ENCODE results near the gene AURKAIP1. TPM values are rescaled to one million over a fixed set of nuclear protein-coding genes. Genes with fewer than 3 reads are reported as not detected.
"Not testable (repeated sequence)": the region's sequence is repeated elsewhere in the genome, so short reads cannot be mapped to it uniquely, and the experiment has no call there.

AURKAIP1 gene
- total and polyA plus RNA-seq, 3 experiments from 2014 or later: 157 to 169 (median 159) TPM

DNA sequence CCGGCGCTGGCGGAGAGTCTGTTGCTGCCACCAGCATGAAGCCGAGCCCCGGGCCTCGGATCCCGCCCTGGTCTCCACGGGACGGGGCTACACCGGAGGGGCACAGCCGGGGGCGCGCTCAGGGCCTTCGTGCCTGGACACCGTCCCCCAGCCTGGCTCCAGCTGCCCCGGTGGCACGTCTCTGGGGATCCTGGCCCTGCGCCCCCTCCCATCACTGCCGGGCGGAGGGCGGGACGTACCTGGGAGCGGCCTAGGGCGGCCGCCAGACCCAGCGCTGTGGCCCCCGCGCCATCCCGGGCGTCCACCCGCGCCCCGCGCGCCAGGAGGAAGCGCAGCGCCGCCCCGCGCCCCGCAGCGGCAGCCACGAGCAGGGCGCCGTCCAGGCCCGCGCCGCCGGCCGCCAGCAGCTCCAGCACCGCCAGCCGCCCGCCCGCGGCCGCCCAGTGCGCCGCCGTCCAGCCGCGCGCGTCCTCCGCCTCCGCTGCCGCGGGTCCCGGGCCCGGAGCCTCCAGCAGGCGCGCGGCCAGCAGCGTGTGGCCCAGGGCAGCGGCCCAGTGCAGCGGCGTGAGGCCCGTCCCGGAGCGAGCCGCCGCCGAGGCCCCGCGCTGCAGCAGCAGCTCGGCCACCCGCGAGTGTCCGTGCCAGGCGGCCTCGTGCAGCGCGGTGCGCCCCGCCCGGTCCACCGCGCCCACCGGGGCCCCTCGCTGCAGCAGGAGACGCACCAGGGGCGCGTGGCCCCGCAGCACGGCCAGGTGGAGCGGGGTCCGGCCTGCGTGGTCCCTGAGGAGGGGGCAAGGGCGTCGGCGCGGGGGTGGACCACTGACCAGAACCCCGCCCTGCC, 45.0 kb upstream of the AURKAIP1 start:
- no peak overlapping the region for H3K4me3 Mint-ChIP-seq
- peak in 1 of 5 donors; percentile 42 for DNase-seq
- CTCF ChIA-PET: no interaction called here
- H3K4me1 ChIP-seq (ENCODE audit: insufficient read depth, low read length): no peaks in the 10 kb centered on the region
- POLR2A ChIA-PET: no interaction called here
- no peak overlapping the region for H3K27ac Mint-ChIP-seq
- H3K4me1 Mint-ChIP-seq: peaks cover 0 to 6% (median 0%) of the 10 kb centered on the region in 3 donors
- no peak overlapping the region for H3K27ac ChIP-seq (ENCODE audit: low read depth, low read length)
- H3K27me3 ChIP-seq (ENCODE audit: insufficient read depth, low read length, poor library complexity, severe bottlenecking): no peaks in the 10 kb centered on the region
- no peaks in the 10 kb centered on the region for H3K9me3 Mint-ChIP-seq
- H3K4me3 ChIP-seq (ENCODE audit: low read length): no peak overlapping the region
- peaks cover 17 to 18% of the 10 kb centered on the region in 2 donors for H3K27me3 Mint-ChIP-seq
- no peaks in the 10 kb centered on the region for H3K9me3 ChIP-seq (ENCODE audit: low read length)
- no peaks in the 10 kb centered on the region for H3K36me3 Mint-ChIP-seq
- no peaks in the 10 kb centered on the region for H3K36me3 ChIP-seq (ENCODE audit: insufficient read depth, low read length)

DNA sequence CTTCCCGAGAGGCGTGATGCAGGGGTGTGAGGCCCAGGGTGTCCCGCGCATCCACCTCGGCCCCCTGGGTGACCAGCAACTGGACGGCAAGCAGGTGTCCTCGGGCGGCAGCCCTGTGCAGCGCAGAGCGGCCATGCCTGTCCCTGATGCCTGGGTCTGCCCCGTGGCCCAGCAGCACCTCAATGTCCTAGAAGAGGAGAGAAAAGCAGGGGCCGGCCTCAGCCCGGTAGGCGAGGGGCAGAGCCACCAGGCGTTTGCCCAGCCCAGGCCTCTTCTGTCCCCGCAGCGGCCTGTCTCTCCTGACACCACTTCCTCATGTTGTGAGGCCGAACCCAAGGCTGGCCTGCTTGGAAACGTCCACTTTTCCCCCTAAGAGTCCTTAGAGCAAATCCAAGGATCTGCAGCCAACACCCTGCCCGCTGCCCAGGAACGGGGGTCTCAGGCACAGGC, 44.4 kb upstream of the AURKAIP1 start:
- no peaks in the 10 kb centered on the region for H3K27me3 ChIP-seq (ENCODE audit: insufficient read depth, low read length, poor library complexity, severe bottlenecking)
- H3K4me1 ChIP-seq (ENCODE audit: insufficient read depth, low read length): no peaks in the 10 kb centered on the region
- H3K9me3 ChIP-seq (ENCODE audit: low read length): no peaks in the 10 kb centered on the region
- ChIA-PET POLR2A (no interaction called here), CTCF (no interaction called here)
- Mint-ChIP-seq H3K9me3 (no peaks in the 10 kb centered on the region), H3K27ac (no peak overlapping the region), H3K36me3 (no peaks in the 10 kb centered on the region), H3K4me1 (peaks cover 0 to 6% (median 0%) of the 10 kb centered on the region in 3 donors), H3K27me3 (peaks cover 13 to 17% of the 10 kb centered on the region in 2 donors), H3K4me3 (no peak overlapping the region)
- H3K36me3 ChIP-seq (ENCODE audit: insufficient read depth, low read length): no peaks in the 10 kb centered on the region
- no peak overlapping the region for H3K27ac ChIP-seq (ENCODE audit: low read depth, low read length)
- H3K4me3 ChIP-seq (ENCODE audit: low read length): no peak overlapping the region
- DNase-seq: no peak

DNA sequence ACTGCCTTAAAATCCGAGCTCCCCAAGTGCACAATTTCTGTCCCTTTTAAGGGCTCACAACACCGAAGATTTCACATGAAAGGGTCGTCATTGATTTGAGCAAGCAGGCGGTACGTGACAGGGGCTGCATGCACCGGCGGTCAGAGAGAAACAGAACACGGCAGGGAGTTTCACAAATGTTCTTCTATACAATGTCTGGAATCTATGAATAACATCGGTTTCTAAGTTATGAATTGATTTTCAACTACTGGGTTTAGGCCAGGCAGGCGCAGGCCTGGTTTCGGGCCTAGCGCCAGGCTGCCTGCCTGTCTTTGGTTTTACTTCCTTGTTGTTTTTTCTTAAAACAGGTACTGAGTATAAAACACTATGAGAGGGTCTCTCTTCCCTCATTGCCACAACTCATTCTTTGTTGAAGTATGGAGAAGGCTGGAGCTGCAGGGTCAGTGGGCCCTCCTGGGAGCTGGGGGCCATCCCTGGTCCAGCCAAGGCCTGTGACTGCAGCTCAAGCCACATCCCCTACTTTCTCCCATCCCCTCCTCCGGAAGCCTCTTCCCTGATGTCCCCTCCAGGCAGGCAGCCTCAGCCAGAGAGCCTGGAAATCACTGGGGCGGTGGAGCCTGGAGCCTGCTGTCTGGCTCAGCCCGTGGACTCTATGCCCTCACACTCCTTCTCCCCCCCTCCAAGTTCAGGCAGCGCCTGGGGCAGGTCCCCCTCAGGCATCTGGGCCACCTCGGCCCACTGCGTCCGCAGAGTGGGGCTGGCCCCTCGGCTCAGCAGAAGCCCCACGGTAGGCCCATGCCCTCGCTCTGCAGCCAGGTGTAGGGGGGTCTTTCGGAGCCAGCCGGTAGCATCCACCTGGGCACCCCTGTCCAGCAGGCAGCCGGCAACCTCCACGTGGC, 43.7 kb upstream of the AURKAIP1 start:
- CTCF ChIA-PET: no interaction called here

DNA sequence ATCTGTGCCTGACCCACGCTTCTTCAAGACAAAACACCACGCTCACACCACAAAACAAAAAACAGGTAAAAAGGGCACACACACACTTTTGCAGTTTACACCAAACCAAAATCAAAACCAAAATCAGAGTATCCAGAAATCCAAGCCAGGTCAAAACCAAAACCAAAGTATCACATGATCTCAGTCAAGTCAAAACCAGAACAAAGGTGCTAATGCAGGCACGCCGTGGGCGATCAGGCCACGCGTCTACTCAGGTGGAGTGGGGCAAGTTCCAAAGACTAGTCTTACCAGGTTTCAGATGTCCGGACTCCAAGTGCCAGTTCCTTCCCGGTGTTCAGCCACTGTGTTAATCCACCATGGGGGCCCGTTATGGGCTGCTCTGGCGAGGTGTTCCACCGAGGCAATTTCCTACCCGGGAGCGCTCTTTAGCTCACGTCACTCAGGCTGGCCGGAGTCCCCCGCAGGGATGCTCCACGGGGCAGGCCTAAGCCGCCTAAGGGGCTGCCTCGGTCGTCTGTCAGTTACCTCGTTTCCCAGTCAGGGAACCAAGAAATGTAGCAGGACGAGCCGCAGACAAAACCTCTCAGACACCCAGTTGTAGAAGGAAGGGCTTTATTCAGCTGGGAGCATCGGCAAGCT, 42.9 kb upstream of the AURKAIP1 start:
- H3K9me3 Mint-ChIP-seq; H3K4me1 ChIP-seq (ENCODE audit: insufficient read depth, low read length); CTCF ChIA-PET; H3K9me3 ChIP-seq (ENCODE audit: low read length); H3K27ac ChIP-seq (ENCODE audit: low read depth, low read length); H3K4me1 Mint-ChIP-seq; H3K27me3 Mint-ChIP-seq; POLR2A ChIA-PET; H3K27me3 ChIP-seq (ENCODE audit: insufficient read depth, low read length, poor library complexity, severe bottlenecking); DNase-seq; H3K4me3 ChIP-seq (ENCODE audit: low read length); H3K36me3 Mint-ChIP-seq; H3K4me3 Mint-ChIP-seq; H3K36me3 ChIP-seq (ENCODE audit: insufficient read depth, low read length): not testable (repeated sequence)
- peak overlapping the region in 1 of 8 donors; percentile 36 for H3K27ac Mint-ChIP-seq

More for the DNA sequence above, 43.7 kb upstream of the AURKAIP1 start:
- Histone ChIP-seq H3K4me3 (ENCODE audit: low read length) (no peak overlapping the region), H3K4me1 (ENCODE audit: insufficient read depth, low read length) (no peaks in the 10 kb centered on the region), H3K27me3 (ENCODE audit: insufficient read depth, low read length, poor library complexity, severe bottlenecking) (no peaks in the 10 kb centered on the region), H3K36me3 (ENCODE audit: insufficient read depth, low read length) (no peaks in the 10 kb centered on the region), H3K9me3 (ENCODE audit: low read length) (no peaks in the 10 kb centered on the region), H3K27ac (ENCODE audit: low read depth, low read length) (no peak overlapping the region)
- no peak for DNase-seq
- Mint-ChIP-seq H3K27me3 (peaks cover 13% of the 10 kb centered on the region in 2 donors), H3K27ac (peak overlapping the region in 1 of 8 donors; percentile 42), H3K4me1 (peaks cover 0 to 6% (median 0%) of the 10 kb centered on the region in 3 donors), H3K36me3 (no peaks in the 10 kb centered on the region), H3K9me3 (no peaks in the 10 kb centered on the region), H3K4me3 (no peak overlapping the region)
- POLR2A ChIA-PET: no interaction called here

DNA sequence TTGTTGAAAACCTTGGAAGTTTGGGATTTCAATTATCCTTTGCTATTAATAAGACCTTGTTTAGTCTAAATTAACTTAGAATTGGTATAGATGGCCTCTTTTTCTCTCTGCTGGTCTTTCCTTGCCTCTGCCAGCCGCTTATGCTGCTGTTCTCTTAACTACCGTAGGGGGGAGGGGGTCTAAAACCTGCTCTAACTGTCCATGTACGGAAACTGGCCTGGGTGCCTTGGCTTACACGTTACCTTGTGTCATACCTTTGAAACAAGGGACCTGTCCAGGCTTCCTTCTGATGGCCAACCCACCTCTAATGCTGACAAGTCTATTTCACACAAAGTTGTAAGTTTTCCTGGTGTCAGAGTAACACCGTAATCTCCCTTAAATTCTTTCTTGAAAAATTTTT, 42.4 kb upstream of the AURKAIP1 start:
- POLR2A ChIA-PET; H3K4me1 Mint-ChIP-seq; CTCF ChIA-PET; H3K36me3 ChIP-seq (ENCODE audit: insufficient read depth, low read length); H3K4me3 Mint-ChIP-seq; H3K27ac Mint-ChIP-seq; H3K27ac ChIP-seq (ENCODE audit: low read depth, low read length); H3K9me3 ChIP-seq (ENCODE audit: low read length); DNase-seq; H3K27me3 ChIP-seq (ENCODE audit: insufficient read depth, low read length, poor library complexity, severe bottlenecking); H3K4me3 ChIP-seq (ENCODE audit: low read length); H3K36me3 Mint-ChIP-seq; H3K27me3 Mint-ChIP-seq; H3K4me1 ChIP-seq (ENCODE audit: insufficient read depth, low read length); H3K9me3 Mint-ChIP-seq: not testable (repeated sequence)

DNA sequence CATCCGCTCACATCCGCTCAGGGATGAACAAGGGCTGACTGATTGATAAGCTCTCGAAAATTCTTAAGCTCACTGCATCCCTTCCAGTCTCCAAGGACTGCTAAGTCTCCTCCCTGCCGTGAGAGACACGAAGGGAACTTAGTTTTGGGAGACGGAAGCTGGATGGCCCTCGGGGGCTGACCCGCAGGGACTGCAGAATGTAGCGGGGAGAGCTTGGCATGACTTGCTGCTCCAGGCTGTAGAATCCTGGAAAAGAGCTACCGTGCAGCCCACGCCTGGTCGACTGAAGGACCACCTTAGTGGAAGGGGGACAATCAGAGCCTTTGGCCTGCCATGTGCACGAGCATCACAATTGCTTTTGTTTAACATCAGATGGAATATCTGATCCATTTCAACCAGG, 40.7 kb upstream of the AURKAIP1 start:
- H3K27ac Mint-ChIP-seq: no peak overlapping the region
- CTCF ChIA-PET: no interaction called here

DNA sequence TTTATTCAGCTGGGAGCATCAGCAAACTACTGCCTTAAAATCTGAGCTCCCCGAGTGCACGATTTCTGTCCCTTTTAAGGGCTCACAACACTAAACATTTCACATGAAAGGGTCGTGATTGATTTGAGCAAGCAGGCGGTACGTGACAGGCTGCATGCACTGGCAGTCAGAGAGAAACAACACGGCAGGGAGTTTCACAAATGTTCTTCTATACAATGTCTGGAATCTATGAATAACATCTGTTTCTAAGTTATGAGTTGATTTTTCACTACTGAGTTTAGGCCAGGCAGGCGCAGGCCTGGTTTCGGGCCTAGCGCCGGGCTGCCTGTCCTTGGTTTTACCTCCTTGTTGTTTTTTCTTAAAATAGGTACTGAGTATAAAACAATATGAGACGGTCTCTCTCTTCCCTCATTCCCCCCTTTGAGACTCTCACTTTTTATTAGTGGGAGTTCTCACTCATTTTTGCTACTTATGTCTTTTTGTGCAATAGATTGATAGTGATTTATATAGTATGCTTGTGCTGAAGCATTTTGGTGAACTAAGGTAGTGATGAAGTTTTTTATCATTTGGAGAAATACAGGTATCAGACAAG, 37.4 kb upstream of the AURKAIP1 start:
- H3K4me1 ChIP-seq (ENCODE audit: insufficient read depth, low read length): peaks cover 17% of the 10 kb centered on the region
- Mint-ChIP-seq H3K27ac (peak overlapping the region in 2 of 8 donors; percentile 14 to 17), H3K4me1 (peaks cover 12 to 22% (median 16%) of the 10 kb centered on the region in 3 donors), H3K36me3 (peaks cover 0 to 11% (median 2%) of the 10 kb centered on the region in 3 donors), H3K4me3 (peak overlapping the region in 1 of 7 donors; percentile 21)
- DNase-seq; H3K27ac ChIP-seq (ENCODE audit: low read depth, low read length); H3K9me3 Mint-ChIP-seq; H3K27me3 ChIP-seq (ENCODE audit: insufficient read depth, low read length, poor library complexity, severe bottlenecking); H3K27me3 Mint-ChIP-seq; CTCF ChIA-PET; POLR2A ChIA-PET; H3K36me3 ChIP-seq (ENCODE audit: insufficient read depth, low read length); H3K4me3 ChIP-seq (ENCODE audit: low read length); H3K9me3 ChIP-seq (ENCODE audit: low read length): not testable (repeated sequence)

More for the DNA sequence above, 40.7 kb upstream of the AURKAIP1 start:
- H3K4me3 Mint-ChIP-seq: no peak overlapping the region
- H3K36me3 Mint-ChIP-seq: peaks cover 0 to 2% (median 0%) of the 10 kb centered on the region in 3 donors
- H3K4me1 Mint-ChIP-seq: no peaks in the 10 kb centered on the region
- no peak overlapping the region for H3K4me3 ChIP-seq (ENCODE audit: low read length)
- H3K9me3 ChIP-seq (ENCODE audit: low read length): no peaks in the 10 kb centered on the region
- H3K27me3 ChIP-seq (ENCODE audit: insufficient read depth, low read length, poor library complexity, severe bottlenecking): no peaks in the 10 kb centered on the region
- peaks cover 0 to 3% of the 10 kb centered on the region in 2 donors for H3K27me3 Mint-ChIP-seq
- H3K36me3 ChIP-seq (ENCODE audit: insufficient read depth, low read length): no peaks in the 10 kb centered on the region
- H3K27ac ChIP-seq (ENCODE audit: low read depth, low read length): no peak overlapping the region
- H3K4me1 ChIP-seq (ENCODE audit: insufficient read depth, low read length): no peaks in the 10 kb centered on the region
- no peak for DNase-seq
- POLR2A ChIA-PET: no interaction called here
- peaks cover 0 to 2% (median 0%) of the 10 kb centered on the region in 5 donors for H3K9me3 Mint-ChIP-seq
